ENCODE results near the gene WRNIP1.

WRNIP1 gene

DNA sequence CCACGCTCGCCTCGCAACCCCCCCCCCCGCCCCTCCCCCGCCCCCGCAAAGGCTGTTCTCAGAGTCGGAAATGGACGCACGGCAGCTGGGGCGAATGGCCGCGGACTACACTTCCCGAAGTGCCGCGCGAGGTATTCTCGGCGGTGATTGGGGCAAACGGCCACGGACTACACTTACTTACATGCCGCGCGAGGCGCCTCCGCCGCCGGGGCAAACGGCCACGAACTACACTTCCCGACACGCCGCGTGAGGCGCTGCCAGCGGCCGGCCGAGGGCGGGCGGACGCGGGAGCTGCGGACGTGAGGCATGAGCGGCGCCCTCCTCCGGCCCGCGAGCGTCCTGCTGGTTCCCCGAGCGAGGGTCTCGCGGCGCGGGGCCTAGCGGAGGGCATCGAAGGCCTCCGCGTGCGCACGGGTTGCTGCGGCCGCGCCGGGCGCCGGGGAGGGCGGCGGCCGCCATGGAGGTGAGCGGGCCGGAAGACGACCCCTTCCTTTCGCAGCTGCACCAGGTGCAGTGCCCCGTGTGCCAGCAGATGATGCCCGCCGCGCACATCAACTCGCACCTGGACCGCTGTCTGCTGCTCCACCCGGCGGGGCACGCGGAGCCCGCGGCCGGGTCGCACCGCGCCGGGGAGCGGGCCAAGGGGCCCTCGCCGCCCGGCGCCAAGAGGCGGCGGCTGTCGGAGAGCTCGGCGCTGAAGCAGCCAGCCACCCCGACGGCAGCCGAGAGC, at the start of gene WRNIP1:
Gene WRNIP1 (plus strand): TSS at position 228 of the 730 bp plus-strand sequence. CDS start 230 bp downstream, at position 458.
- peak; percentile 86 for TF ChIP-seq CTCF (IDR thresholded peaks at IDR 0.05; ENCODE audit: borderline replicate concordance, control extremely low read depth, extremely low read depth, insufficient read depth, missing control alignments)
- in situ Hi-C loops (cut with MboI; ENCODE audit: low sequenced_read_pairs, unreplicated experiment): no loop called here
- peak; percentile 97 for DNase-seq (ENCODE audit: low spot score)

DNA sequence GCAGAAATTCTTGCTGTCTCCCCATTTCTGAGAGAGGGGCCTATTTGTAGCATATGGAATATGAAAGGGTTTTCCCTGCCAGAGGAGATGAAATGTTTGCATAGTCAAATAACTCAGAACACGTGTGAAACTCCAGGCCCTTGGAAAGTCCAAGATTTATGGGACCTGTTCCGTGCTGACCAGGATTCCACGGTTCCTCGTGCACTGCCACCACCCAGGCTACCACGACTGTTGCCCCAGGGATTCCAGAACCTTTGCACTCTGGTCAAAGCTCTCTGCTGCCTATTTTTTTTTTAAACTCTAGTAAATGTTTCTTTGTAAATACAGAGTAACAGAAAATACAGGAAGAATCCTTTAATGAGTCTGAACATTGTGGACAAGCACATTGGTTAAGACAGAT, 49.5 kb upstream of the WRNIP1 start:
- no peak for DNase-seq (ENCODE audit: low spot score)
- TF ChIP-seq CTCF (IDR thresholded peaks at IDR 0.05; ENCODE audit: borderline replicate concordance, control extremely low read depth, extremely low read depth, insufficient read depth, missing control alignments): no peak
- in situ Hi-C loops (cut with MboI; ENCODE audit: low sequenced_read_pairs, unreplicated experiment): no loop called here

DNA sequence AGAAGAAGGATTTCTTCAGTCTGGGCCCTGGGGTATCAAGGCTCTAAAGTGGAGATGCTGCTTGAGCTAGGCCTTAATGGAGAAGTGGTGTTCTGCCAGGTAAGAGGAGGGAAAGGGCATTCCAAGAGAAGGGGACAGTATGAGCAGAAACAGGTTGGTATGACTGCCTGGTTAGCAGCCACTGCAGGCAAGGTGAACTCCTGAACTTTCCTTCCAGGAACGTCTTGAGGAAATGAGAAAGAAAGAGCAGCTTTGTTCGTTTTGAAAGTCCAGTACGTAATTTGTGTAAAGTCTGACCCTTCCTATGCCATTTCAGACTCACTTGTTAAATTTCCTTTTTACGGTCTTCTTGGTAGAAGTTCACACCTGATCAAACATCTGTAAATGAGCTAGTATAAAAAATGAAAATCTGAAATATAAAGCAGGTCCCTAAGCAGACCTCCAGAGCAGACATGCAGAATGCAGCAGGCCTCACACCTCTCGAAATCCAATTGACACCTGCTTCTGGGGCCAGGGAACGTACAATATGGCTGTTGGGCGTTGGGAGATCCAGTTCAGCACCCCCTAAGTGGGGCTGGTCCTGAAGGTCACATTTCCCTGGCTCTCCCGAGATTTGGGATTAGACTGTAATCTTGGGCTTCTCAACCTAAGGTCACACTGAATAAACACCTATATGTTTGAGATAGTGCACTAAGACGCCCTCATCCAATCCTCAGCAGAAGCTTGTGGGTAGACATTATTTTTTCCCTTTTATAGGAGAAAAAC, 48.1 kb upstream of the WRNIP1 start:
- no peak for DNase-seq (ENCODE audit: low spot score)
- in situ Hi-C loops (cut with MboI; ENCODE audit: low sequenced_read_pairs, unreplicated experiment): no loop called here
- no peak for TF ChIP-seq CTCF (IDR thresholded peaks at IDR 0.05; ENCODE audit: borderline replicate concordance, control extremely low read depth, extremely low read depth, insufficient read depth, missing control alignments)

DNA sequence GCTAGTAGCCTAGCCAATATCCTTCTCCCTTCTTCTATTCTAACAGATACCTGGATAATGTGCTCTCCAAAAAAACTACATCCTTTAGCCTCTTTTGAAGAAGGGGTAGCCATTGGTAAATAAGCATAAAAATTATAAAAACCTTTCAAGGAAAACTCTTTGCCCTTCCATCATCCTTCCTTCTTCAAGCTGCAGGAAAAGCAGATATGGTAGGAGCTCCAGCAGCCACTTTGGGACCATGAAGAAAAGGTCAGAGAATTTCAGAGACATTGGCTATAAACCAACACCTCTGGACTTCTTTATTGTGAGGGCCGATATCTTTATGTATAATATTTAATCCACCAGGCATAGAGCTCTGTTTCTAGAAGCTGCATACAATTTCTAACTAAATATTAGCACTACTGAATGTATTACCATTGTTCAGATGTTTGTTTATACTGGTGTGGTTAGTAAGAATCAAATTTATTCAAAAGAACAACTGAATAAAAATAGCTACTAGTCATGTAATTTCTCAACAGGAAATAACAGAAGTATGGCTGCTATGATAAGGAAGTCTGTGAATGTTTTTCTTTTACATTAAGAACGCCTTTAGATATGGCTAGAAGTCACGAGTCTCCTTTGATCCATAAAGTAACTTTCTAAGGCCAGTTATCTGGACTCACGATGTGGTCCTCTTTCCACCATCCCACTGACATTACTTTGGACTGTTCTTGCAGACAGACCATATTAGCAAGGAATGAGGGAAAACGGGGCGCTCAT, 46.7 kb upstream of the WRNIP1 start:
- no peak for TF ChIP-seq CTCF (IDR thresholded peaks at IDR 0.05; ENCODE audit: borderline replicate concordance, control extremely low read depth, extremely low read depth, insufficient read depth, missing control alignments)
- in situ Hi-C loops (cut with MboI; ENCODE audit: low sequenced_read_pairs, unreplicated experiment): no loop called here
- no peak for DNase-seq (ENCODE audit: low spot score)

- no peak for TF ChIP-seq CTCF (IDR thresholded peaks at IDR 0.05; ENCODE audit: borderline replicate concordance, control extremely low read depth, extremely low read depth, insufficient read depth, missing control alignments)
- in situ Hi-C loops (cut with MboI; ENCODE audit: low sequenced_read_pairs, unreplicated experiment): no loop called here
These were observed 46.1 kb upstream of the WRNIP1 start for GRCh38 chr6:2719093-2719455.

GRCh38 chr6:2721219-2721618, 44.0 kb upstream of the WRNIP1 start:
- no peak for TF ChIP-seq CTCF (IDR thresholded peaks at IDR 0.05; ENCODE audit: borderline replicate concordance, control extremely low read depth, extremely low read depth, insufficient read depth, missing control alignments)
- DNase-seq (ENCODE audit: low spot score): no peak
- in situ Hi-C loops (cut with MboI; ENCODE audit: low sequenced_read_pairs, unreplicated experiment): no loop called here

More at GRCh38 chr6:2719093-2719455, 46.1 kb upstream of the WRNIP1 start:
- no peak for DNase-seq (ENCODE audit: low spot score)

Data from GM13976 (cell line).